Adrenal gland (tissue), 5 donors: ENCODE results near the gene CAPN8.

Experiments used
- POLR2A ChIP-seq, 2 donors: fragments of 450-650 bp; IDR thresholded peaks; one replicate each; pipeline ENCODE4 v1.6.1; 2017; ENCODE audit warnings: antibody characterized with exemption in 2 of 2, mild to moderate bottlenecking in 2 of 2, moderate library complexity in 1 of 2
- TF ChIP-seq, protein P1 (sequence below), 6 experiments: fragments of 450-650 bp in 4 of 6; fragments of 200-600 bp in 2 of 6; sonication (generic) in 1 of 6; IDR thresholded peaks; 1 replicate in 5 of 6; 2 replicates in 1 of 6; pipeline versions ENCODE4 v1.5.1 to v1.8.0; 2016 to 2021; ENCODE audit warnings: antibody characterized with exemption in 6 of 6, mild to moderate bottlenecking in 2 of 6, moderate library complexity in 1 of 6
- donor health status: DM: no; HTN: no; CAD: no.

- TF ChIP-seq, protein P1, sequence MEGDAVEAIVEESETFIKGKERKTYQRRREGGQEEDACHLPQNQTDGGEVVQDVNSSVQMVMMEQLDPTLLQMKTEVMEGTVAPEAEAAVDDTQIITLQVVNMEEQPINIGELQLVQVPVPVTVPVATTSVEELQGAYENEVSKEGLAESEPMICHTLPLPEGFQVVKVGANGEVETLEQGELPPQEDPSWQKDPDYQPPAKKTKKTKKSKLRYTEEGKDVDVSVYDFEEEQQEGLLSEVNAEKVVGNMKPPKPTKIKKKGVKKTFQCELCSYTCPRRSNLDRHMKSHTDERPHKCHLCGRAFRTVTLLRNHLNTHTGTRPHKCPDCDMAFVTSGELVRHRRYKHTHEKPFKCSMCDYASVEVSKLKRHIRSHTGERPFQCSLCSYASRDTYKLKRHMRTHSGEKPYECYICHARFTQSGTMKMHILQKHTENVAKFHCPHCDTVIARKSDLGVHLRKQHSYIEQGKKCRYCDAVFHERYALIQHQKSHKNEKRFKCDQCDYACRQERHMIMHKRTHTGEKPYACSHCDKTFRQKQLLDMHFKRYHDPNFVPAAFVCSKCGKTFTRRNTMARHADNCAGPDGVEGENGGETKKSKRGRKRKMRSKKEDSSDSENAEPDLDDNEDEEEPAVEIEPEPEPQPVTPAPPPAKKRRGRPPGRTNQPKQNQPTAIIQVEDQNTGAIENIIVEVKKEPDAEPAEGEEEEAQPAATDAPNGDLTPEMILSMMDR (IDR thresholded peaks at IDR 0.05): no peak
- no peak for TF ChIP-seq POLR2A (IDR thresholded peaks at IDR 0.05)
Measured at GRCh38 chr1:223711747-223712193, 46.3 kb upstream of the CAPN8 start.
